ENCODE results near the gene MYO7A.

MYO7A gene

GRCh38 chr11:77230878-77231605 lies 103.0 kb downstream of the MYO7A start:
- DNase-seq = no peak

GRCh38 chr11:77231800-77232199 lies 103.8 kb downstream of the MYO7A start:
- no peak for DNase-seq

GRCh38 chr11:77232242-77232641 lies 104.2 kb downstream of the MYO7A start:
- DNase-seq = no peak

GRCh38 chr11:77233011-77233410 lies 105.0 kb downstream of the MYO7A start:
- DNase-seq = no peak

- no peak for DNase-seq
Measured at GRCh38 chr11:77236901-77237300, 108.9 kb downstream of the MYO7A start.

- DNase-seq = no peak
Measured at GRCh38 chr11:77244277-77245027, 116.4 kb downstream of the MYO7A start.

GRCh38 chr11:77249427-77249826 lies 121.4 kb downstream of the MYO7A start:
- no peak for DNase-seq

GRCh38 chr11:77250881-77251640 lies 123.0 kb downstream of the MYO7A start:
- DNase-seq = no peak

- DNase-seq = no peak
Measured at GRCh38 chr11:77252555-77253270, 124.7 kb downstream of the MYO7A start.

GRCh38 chr11:77253690-77254089 lies 125.6 kb downstream of the MYO7A start:
- no peak for DNase-seq

GRCh38 chr11:77259641-77260040 lies 131.6 kb downstream of the MYO7A start:
- DNase-seq = no peak

GRCh38 chr11:77262803-77263202 lies 134.8 kb downstream of the MYO7A start:
- DNase-seq = no peak

Measured in retina (tissue), 1 donor.